IPS DF 4.7 (cell line): Measurements from ENCODE around the gene PSMB5.
"Not testable (repeated sequence)": the region's sequence is repeated elsewhere in the genome, so short reads cannot be mapped to it uniquely, and the experiment has no call there.

Source experiments
- DNase-seq: peaks from one replicate; pipeline ENCODE4 v3.0.0-alpha.2; 2013; ENCODE audit warnings: low spot score; ENCODE audit errors: extremely low read depth

The PSMB5 gene

DNA sequence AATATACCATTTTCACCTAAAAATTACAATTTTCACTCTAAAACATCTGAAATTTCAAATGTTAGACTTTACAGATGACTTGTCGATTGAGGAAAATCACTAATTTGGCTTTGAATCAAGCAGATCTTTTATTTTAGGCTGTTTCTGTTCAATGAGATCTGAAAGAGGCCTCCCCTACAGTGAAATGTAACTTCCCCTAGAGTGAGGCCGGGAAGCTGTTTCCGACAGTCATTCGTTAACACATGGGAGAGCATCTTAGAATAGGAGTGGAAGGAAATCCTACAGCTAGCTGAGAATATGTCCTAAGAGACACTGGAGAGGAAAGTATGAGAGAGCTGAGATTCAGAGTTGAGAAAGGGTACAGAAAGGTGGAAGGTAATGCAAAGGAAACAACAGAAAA is 19.1 kb downstream of the PSMB5 start:
- no peak for DNase-seq

DNA sequence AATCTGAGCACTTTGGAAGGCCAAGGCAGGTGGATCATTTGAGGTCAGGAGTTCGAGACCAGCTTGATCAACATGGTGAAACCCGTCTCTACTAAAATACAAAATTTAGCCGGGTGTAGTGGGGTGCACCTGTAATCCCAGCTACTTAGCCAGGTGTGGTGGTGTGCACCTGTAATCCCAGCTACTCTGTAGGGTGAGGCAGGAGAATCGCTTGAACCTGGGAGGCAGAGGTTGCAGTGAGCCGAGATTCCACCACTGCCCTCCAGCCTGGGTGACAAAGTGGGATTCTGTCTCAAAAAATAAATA is 21.0 kb downstream of the PSMB5 start:
- DNase-seq = not testable (repeated sequence)

DNA sequence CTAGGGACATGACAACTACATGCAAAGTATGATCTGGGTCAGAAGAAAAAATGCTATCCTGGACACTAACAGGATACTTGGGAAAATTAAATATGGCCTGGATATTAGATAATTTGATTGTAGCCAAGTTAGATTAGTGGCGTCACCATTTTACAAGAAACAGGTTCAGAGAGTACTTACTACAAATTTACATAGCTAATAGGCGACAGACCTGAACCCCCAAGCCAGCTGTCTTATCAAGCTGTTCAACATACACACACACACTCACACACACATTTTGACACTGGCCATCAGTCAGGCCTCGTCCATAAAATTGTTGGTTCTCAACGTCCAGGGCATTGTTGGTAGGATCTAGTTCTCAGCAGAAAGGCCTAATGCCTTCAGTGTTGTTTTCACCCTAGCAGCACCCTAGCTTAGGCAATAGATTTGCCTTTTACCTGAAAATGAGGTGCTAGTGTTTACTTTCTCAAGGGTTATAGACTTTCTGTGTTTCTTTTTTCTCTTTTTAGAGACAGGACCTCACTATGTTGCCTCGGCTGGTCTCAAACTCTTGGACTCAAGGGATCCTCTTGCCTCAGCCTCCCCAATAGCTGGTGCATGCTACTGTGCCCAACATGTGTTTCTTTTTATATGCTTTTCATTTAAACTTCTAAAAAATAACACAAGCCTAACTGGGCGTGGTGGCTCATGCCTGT is 21.5 kb downstream of the PSMB5 start:
- DNase-seq = no peak

DNA sequence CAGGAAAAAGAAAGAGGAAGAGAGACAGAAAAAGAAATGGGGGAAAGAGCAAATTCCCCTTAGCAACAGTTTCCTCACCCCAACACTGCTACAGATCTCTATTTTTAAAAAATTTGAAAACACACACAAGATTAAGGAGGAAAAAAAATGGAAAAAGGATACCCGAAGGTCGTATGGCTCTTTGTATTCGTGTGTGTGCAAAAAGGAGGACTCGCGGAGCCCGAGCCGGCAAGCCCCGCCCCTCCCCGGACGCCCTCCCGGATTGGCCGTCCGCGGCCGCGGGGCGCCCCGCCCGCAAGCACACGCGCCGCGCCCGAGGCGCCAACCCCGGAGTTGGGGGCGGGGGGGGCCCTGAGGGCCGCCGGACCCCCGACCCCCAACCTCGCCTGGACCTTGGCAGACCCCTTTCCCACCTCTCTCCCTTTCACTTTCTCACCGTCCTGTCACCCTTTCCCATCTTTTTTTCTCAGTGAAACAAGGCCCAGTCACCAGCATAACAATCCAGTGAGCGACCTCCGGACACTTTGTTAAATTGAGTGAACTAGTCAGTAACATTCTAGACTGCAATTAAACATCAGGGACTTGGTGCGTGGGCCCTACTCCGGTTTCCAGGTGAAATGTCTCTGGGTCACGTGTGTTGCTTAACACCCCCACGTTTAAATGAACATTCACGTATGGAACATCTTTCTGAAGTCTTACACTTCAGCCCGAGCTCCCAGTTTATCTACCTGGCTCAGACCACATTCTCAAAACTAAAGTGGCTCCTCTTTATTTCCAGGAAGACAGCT is 24.6 kb downstream of the PSMB5 start, which contains the start of gene C14orf93:
Gene C14orf93, minus strand, starts transcription at position 205 of the 788 bp plus-strand sequence. CDS start 11,120 bp downstream, outside the sequence.
- DNase-seq = no peak

DNA sequence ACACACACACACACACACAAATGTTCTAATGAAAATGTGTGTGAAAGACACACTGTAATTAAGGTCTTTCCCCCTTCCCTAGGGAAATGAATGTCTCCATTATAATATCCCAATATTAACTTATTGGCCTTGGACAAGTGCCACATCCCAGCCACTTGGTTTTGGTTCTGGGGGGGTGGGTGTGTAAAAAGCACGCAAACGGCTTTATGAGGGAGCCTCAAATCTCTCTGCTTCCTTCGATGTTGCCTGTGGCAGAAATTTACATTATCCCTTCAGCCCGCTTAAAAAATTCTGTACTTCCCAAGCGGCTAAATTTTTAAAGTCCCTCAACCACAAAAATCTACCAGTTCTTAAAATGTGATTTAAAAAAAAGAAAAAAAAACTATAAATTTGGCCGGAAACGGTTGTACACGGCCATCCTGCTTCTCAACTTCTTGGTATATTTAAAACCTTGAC is 25.2 kb downstream of the PSMB5 start:
- DNase-seq = no peak

DNA sequence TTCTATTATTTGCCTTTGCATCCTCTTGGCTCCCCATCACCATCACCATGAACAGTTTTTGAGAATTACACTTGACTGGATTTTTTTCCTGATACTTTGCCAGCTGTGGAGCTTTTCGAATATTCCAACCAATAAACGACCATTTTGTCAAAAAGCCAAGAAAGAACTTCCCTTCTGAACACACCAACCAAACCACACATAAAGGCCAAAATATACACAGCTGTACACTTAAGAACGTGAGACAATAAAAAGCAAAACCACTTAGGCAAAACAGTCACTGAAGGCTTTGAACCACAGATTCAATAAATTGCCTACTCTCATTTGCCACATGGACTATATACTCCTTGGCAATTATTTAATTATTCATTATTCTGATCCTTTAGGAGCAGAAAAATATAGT is 25.9 kb downstream of the PSMB5 start:
- no peak for DNase-seq

DNA sequence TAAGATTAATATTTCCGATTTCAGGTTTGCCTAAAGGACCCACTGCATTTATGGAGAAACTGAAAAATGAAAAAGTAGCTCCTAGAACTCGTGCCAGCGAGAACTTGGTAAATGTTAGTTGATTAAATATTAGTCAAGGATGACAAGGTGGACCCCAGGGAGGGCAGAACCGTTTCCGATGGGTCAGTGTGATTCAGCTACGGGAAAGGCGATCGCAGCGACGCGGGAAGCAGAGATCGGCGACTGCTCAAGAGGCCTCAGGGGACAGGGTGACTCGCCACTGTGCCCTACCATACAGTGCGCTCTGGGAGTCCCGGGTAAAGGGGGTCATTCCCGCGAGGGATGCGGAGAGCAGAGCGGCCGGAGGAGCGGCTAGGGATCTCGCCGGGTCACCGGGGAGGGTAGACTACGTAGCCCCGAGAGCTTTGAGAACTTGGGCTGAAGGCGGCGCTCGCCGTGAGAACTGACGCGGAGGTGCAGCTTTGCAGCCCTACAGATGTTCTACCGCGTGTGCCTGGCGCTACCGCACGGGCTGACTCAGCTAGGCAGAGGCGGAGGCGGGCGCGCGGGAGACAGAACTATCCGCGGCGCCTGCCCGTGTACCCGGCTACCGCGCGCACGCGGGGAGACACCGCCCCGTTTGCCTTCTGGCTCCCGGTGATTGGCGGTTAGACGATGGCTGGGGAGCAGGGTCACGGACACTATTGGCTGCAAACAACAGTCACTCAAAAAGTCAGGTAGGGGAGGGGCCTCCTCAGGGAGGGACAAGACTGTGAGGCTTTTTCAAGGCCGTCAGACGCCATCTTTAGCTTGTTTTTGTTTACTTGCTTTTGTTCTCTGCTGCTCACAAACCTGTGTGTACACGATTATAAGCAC is 27.9 kb downstream of the PSMB5 start:
- no peak for DNase-seq

DNA sequence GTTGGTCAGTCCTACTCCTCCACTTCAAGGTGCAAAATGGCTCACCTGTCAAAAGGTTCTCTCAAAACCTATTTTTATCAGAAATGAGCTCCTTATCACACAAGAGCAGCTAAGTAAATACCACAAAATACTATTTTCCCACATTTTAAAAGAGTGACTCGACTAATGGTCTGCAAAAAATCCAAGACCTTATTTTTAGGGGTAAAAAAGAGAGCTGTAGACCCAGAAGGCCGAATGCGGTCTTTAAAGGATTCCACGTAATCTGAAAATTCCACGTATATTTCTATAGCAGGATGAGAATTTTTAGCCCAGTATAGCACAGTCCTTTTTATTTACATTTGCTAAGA is 28.5 kb downstream of the PSMB5 start:
- DNase-seq = no peak

DNA sequence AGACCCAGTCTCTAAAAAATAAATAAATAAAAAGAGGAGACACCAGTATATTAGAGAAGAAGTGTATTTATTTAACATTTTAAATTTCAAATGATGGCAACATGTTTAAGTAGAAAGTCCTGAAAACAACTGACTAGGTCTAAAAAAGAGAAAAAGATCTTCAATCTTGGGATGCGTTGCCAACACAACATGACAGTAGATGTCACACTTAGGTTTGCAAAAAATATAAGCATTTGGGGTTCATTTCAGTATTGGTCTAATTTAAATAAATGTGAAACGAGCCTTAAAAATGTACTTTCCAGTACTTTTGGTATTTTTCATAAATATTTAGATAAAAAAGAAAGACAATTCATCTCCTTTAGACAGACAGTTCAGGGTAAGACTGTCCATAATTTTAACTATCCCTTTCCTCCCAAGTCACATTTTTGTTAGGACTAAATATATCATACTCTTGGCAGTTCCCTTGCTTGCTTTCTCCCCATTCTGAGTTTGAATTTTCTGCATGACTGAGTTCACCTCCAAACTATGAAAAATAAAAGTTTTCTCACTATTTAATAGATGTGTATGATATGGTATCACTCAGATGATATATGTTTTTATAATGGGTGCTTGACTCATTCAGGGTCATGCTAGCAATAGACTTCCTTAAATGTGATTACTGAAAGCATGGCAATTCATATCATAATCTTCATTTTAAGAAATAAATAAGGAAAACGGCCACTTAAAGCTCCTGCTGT is 29.1 kb downstream of the PSMB5 start:
- no peak for DNase-seq

DNA sequence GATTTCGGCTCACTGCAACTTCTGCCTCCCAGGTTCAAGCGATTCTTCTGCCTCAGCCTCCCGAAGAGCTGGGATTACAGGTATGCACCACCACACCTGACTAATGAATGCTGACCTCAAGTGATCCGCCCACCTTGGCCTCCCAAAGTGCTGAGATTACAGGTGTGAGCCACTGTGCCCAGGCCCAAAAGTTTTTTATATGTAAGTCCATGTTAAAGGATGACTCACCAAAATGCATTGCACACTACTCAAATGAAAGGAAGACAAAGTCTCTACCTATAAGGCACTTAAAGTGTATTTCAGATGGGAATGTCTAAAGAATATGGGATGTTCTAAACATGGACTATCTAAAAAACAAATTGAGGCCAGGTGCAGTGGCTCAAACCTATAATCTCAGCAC is 30.4 kb downstream of the PSMB5 start:
- DNase-seq = not testable (repeated sequence)

DNA sequence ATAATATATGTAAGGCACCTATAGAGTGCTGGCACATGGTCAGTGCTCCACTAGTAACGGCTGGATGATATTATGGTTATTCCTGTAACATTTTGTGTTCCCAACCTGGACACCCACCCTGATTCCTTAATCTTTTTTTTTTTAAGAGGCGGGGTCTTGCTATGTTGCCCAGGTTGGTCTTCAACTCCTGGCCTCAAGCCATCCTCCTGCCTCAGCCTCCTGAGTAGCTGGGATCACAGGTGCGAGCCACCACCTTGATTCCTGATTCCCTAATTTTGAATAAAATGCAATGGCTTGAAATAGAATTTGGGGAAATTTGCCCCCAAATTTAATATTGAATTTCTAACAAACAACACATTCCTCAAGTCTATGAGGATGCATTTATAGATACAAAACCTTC is 32.1 kb downstream of the PSMB5 start:
- no peak for DNase-seq

DNA sequence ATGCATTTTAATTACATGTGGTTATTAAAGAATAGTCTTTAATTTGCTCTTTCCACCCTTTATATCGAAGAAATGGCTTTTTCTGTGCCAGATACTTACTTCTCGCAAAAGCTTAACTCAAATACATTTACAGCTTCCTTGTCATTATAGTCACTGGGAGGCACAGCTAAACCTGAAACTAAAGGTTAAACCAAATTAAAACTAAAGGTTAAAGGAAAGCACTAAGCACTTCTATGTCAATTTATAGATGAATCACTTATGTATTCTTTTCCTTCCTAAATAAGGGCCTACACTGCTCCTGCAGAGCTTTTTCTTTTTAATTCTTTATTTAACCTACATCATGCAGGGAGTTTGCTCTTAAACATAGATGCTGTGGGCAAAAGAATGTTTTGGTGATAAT is 33.8 kb downstream of the PSMB5 start:
- no peak for DNase-seq

DNA sequence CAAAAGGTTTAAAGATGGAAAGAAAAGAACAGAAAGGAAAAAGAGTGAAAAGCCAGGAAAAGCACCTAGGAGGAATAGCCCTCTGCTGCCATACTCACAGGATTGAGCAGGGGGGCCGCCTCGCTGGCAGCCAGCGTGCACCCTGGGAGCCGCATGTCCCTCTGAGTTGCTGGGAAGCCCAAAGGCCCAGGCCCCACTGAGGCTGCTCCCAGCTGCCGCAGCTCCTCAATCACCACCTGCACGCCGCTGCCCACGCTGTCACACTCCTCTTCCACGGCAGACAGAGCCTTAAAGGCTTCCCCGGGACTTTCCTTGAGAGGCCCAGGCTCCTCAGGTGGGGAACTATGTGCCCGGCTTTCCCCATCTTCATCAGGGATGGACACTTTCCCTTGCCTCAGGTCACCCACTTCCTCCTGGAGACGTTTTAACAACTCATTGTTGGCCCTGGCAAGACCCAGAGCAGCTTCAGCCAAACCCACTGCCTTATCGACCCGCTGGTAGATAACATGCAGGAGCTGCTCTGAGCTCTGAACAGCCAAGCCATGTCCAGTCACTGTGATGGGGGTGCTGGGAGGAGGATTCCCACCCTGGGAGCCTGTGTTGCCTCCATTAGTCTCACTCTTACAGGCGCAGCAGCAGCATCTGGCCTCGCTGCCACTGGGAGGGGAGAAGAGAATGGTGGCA is 36.2 kb downstream of the PSMB5 start:
- DNase-seq = no peak

DNA sequence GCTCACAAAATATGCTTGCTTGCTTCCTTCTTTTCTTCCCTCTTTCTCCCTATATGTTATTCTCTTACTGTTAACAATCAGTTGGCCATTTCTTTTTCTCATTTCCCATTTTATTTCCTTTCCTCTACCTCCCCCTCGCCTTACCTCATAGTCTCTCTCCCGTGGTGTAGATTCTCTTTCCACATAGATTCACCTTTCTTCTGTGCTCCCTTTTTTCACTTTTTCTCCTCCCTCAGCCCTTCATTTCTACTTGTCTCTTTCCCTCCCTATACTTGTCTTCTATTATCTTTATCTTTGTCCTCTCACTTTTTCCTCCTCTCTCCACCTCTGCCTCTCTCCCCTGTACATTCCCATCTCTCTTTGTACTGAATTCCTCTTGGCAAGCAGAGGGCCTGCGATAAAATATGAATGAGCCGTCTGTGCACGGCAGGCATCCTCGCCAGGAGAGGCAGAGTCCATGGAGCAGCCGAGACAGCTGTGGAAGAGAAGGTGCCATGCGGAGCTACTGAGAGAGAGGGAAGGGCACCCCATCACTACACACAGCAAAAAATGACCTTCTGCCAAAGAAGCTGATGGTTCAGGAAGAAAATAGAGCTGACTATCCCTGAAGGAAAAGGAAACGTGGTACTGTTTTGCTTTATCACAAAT is 36.9 kb downstream of the PSMB5 start:
- no peak for DNase-seq

DNA sequence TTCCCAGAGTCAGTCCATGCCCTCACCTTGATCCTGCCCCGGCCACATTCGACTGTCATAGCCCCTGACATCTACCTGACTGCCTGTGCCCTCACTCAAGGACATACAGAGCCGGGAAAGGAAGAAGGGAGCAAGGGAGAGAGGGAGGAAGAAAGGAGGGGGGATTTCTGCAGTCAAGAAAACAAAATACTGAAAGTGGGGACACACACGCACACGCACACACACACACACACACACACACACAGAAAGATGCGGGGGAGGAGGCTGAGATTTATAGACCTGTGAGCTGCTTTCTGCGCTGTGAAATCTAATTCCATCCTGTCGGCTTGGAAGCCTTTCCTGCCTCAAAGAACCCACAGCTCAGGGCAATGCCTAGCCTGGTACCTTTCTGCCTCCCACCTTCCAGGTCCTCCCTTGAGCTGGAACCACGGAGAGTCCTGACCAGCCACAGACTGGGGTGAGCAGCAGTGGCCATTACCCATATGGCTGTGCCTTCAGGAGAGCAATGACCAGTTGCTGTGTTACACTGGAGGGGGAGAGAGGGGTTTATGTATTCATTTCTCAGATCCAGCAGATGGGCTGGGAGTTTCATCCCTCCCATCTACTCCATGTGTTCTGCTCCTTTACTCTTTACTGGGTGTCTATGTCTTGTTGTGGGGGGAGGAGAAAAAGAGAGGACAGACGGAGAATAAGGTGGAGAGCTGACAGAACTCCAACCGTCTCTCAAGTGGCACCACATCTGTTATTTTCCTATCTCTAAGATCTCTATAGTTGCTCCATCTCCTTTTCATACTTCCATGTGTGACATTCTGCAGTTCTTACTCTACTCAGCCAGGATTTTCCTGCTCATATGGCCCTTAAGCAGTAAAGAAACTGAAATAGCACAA is 37.7 kb downstream of the PSMB5 start:
- DNase-seq = no peak

DNA sequence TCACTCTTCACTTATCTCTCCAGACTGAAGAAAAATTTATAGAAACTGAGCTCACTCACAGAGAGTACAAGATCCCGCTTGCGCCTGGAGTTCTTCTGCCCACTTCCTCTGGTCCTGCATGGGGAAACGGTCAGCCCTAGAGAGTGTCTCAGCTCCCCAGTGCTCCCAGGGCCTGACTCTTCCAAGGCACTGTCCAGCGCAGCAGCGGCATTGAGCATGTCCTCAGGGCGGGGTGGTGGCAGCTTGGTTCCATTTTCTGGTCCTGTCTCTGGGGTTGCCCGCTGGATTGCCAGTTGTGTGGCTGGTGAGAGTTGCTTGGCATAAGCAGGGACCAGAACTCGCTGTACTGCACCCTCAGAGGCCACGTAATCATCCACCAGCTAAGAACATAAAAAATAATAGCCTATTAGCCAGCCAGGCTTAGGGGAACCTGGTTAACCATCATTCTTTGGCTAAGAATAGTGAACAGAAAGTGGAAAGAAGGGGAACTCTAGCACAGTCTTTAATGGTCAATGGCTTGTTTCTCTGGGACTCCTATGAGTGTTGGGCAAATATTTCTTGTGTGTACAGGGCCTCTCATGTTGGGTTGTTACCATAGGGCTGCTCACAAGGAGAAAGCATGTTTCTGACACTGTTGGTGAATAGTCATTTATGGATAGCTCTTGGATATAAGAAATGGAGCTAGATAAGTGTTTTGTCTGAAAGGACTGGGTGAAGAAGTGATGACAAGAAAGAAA is 38.6 kb downstream of the PSMB5 start:
- DNase-seq = no peak

DNA sequence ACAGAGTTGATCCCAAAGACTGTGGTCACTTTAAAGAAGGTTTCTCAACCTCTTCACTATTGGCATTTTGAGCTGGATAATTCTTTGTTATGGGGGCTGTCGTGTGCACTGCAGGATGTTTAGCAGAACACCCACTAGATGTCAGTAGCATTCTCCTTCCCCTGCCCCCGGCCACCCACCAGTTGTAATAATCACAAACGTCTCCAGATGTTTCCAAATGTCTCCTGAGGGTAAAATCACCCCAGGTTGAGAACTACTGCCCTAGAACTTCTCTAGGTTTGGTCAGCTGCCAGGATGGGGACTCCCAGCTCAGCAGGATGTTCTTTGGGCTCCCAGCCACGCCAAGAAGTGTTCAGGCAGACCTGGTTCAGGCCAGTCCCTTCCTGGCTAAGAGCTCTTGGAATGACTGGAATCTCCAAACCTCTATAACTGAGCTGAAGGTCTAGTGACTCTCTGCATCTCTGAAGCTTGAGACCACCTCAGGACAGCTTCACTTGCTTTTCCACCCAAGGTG is 39.9 kb downstream of the PSMB5 start:
- DNase-seq = no peak

DNA sequence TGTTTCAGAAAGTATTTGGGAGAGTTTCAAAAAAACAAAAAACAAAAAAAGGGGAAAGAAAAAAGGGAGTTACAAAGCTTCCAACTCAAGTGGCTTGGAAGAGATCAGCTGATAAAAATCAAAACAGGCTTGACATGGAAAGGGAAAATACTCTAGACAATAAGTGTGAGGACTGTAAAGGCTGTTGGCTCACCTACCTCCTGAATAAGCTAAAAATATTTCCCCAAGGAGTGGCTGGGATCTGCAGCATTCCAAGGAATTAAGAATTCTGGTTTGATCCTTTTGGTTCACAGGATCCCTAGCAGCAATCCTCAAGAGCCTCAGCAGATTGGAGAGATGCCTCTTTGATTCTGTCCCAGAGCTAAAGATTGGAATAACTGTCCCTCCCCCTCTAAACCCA is 41.2 kb downstream of the PSMB5 start:
- DNase-seq = no peak
